Kidney epithelial cell (primary cell): Measurements from ENCODE around the gene BRD3OS. TPM values are rescaled to one million over a fixed set of nuclear protein-coding genes. Genes with fewer than 3 reads are reported as not detected.

Experiments used
- DNase-seq: peaks from one replicate; pipeline ENCODE4 v3.0.0-alpha.2; 2010; ENCODE audit warnings: low read depth
- H3K27me3 ChIP-seq: 2 replicates; pipeline ENCODE4 v1.6.0; 2011; ENCODE audit warnings: low read length; ENCODE audit not compliant: control insufficient read depth, insufficient read depth
- H3K36me3 ChIP-seq: 2 replicates; pipeline ENCODE4 v1.5.1; 2011; ENCODE audit warnings: low read length; ENCODE audit not compliant: control insufficient read depth, insufficient read depth
- H3K4me3 ChIP-seq: 2 replicates; pipeline ENCODE4 v1.5.1; 2011; ENCODE audit warnings: low read depth, mild to moderate bottlenecking, control low read depth, low read length
- CTCF ChIP-seq: IDR thresholded peaks from 2 replicates; pipeline ENCODE4 v1.5.1; 2011; ENCODE audit warnings: mild to moderate bottlenecking, moderate library complexity, low read length, control low read depth, inconsistent platforms; ENCODE audit not compliant: insufficient read depth, poor library complexity, severe bottlenecking
- total RNA-seq: library from RNA; depleted of rRNA; stranded (reverse); fragments of >200 nt; gene quantifications from 2 replicates; pipeline ENCODE4 v1.2.3, GENCODE V29; 2015

BRD3OS gene
- total RNA-seq, 1 donor from 2014 or later, result 12.8 TPM

GRCh38 chr9:133981589-133981957, 43.7 kb upstream of the BRD3OS start:
- Histone ChIP-seq H3K36me3 (no peaks in the 10 kb centered on the region), H3K27me3 (no peaks in the 10 kb centered on the region), H3K4me3 (no peak overlapping the region)
- no peak for TF ChIP-seq CTCF
- DNase-seq, result no peak

- no peak overlapping the region for H3K4me3 ChIP-seq
- no peak for DNase-seq
- H3K27me3 ChIP-seq, result no peaks in the 10 kb centered on the region
- no peak for TF ChIP-seq CTCF
- H3K36me3 ChIP-seq, result no peaks in the 10 kb centered on the region
Measured at GRCh38 chr9:133981958-133982681, 43.2 kb upstream of the BRD3OS start.

DNA sequence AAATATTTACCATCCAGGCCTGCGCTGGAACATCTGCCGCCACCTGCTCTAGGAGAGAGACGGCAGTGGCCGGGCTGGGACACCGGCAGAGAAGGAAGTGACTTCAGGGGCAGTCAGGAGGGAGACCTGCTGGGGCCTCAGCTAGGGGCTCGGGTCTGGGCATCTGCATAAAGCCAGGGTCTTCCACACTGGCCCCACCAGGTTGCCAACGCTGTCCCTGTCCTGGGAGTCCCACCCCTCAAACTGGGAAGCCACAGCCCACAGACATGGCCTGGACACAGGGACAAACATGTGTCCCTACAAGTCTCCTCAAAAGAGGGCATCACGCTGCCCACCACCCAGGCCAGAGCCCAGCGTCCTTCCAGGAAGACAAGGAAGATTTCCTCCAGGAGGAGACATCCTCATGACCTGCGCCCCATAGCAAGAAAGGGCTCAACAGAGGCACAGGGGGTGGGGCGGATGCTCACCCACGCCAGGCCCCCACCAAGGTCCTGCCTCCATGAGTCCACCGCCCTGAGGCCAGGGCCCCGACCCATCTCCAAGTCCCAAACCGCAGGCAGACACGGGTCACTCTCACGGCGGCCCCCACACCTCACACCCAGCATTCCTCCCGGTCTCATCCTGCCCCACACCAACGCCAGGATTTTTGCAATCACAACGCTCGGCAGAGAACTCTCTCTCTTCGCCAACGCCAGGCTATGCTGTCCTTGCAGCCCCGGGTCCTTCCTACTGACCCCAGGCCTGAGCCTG, 42.1 kb upstream of the BRD3OS start:
- Histone ChIP-seq H3K27me3 (no peaks in the 10 kb centered on the region), H3K4me3 (no peak overlapping the region), H3K36me3 (no peaks in the 10 kb centered on the region)
- DNase-seq, result no peak
- TF ChIP-seq CTCF, result no peak

DNA sequence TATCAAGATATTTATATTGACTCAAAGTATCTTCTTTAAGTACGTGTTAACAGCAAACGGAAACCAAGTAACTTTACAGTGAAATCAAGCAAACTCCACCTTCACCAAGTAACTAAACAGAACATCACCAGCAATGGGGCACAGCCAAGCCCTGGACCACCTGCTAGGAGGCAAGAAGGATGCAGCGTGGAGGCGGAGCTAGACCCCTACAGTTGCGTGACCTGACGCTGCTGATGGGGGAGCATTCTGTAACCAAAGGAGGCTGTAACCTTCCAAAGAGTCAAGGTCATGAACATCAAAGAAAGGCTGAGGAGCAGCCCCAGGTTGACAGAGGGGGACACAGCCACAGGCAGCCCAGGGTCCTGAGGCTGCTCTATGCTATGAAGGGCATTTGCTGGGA, 39.2 kb upstream of the BRD3OS start:
- TF ChIP-seq CTCF, result no peak
- no peaks in the 10 kb centered on the region for H3K27me3 ChIP-seq
- no peak for DNase-seq
- no peak overlapping the region for H3K4me3 ChIP-seq
- no peaks in the 10 kb centered on the region for H3K36me3 ChIP-seq

GRCh38 chr9:133986774-133987445, 38.4 kb upstream of the BRD3OS start:
- no peak for TF ChIP-seq CTCF

More at GRCh38 chr9:133986774-133987445, 38.4 kb upstream of the BRD3OS start:
- no peak for DNase-seq
- Histone ChIP-seq H3K4me3 (no peak overlapping the region), H3K27me3 (no peaks in the 10 kb centered on the region), H3K36me3 (no peaks in the 10 kb centered on the region)
